Measurements from ENCODE around the gene CSRNP3. TPM values are rescaled to one million over a fixed set of nuclear protein-coding genes. Genes with fewer than 3 reads are reported as not detected.

CSRNP3 gene
- total RNA-seq (10 to 100 TPM in 3 of 9 donors, 1 to 10 TPM in 6; 3.8 to 20.1 (median 6.5) TPM), polyA plus RNA-seq (1 to 10 TPM; 1.3 to 4.6 (median 1.7) TPM)
- long read RNA-seq, donor 1, partial matches to known transcripts: 0 of 2 reads
- long read RNA-seq, donor 1, other reads (novel, unspliced or antisense): 0 of 2 reads
- long read RNA-seq, donor 2: 0 reads
- long read RNA-seq, donor 3, partial matches to known transcripts: 0 of 5 reads
- long read RNA-seq, donor 3, other reads (novel, unspliced or antisense): 0 of 5 reads
- long read RNA-seq, donor 4: 0 reads
- long read RNA-seq, donor 5, partial matches to known transcripts: 1 of 1 reads
- long read RNA-seq, donor 5, other reads (novel, unspliced or antisense): 0 of 1 reads
- long read RNA-seq, donor 6, partial matches to known transcripts: 1 of 3 reads
- long read RNA-seq, donor 6, other reads (novel, unspliced or antisense): 0 of 3 reads
- long read RNA-seq, donor 7: 0 reads
- long read RNA-seq, donor 8, partial matches to known transcripts: 0 of 3 reads
- long read RNA-seq, donor 8, other reads (novel, unspliced or antisense): 0 of 3 reads
- long read RNA-seq, donor 9: 0 reads
- long read RNA-seq, donor 10: 0 reads

GRCh38 chr2:165469417-165469816, at the start of gene CSRNP3:
Gene CSRNP3 (plus strand): TSS chr2:165469698. CDS start chr2:165595066, 125,368 bp downstream.
- H3K27me3 ChIP-seq: no peaks in the 10 kb centered on the region
- peak within 1 kb of the TSS in 1 of 5 donors; percentile 30 for H3K27ac ChIP-seq
- H3K36me3 ChIP-seq (replicated peaks in 1 of 2): no peaks in the 10 kb centered on the region
- peaks cover 0 to 12% of the 10 kb centered on the region in 2 donors for H3K4me1 ChIP-seq (replicated peaks in 1 of 2)
- intact Hi-C loops (cut with DNase I): no loop called here
- TF ChIP-seq CTCF (IDR thresholded peaks at IDR 0.05) (no peak), POLR2A (IDR thresholded peaks at IDR 0.05) (peak in 1 of 2 donors; percentile 68)
- peak within 1 kb of the TSS in 3 of 4 donors; percentile 28 to 52 (median 47) for H3K4me3 ChIP-seq
- WGBS, 4 donors: 7 to 11% (median 10%) methylated on average over 8 of the region's 8 CpGs
- no peaks in the 10 kb centered on the region for H3K9me3 ChIP-seq (replicated peaks in 1 of 3)
- DNase-seq: peak; percentile 75 to 90 (median 84)

GRCh38 chr2:165420231-165420630, 49.3 kb upstream of the CSRNP3 start:
- Histone ChIP-seq H3K36me3 (replicated peaks in 1 of 2) (no peaks in the 10 kb centered on the region), H3K4me3 (no peak overlapping the region), H3K27ac (no peak overlapping the region), H3K27me3 (no peaks in the 10 kb centered on the region), H3K4me1 (replicated peaks in 1 of 2) (no peaks in the 10 kb centered on the region), H3K9me3 (replicated peaks in 1 of 3) (no peaks in the 10 kb centered on the region)
- TF ChIP-seq POLR2A (IDR thresholded peaks at IDR 0.05): no peak
- TF ChIP-seq CTCF (IDR thresholded peaks at IDR 0.05): no peak
- DNase-seq: no peak
- intact Hi-C loops (cut with DNase I): no loop called here

- no peaks in the 10 kb centered on the region for H3K36me3 ChIP-seq (replicated peaks in 1 of 2)
- H3K9me3 ChIP-seq (replicated peaks in 1 of 3): no peaks in the 10 kb centered on the region
- no peaks in the 10 kb centered on the region for H3K27me3 ChIP-seq
- no peaks in the 10 kb centered on the region for H3K4me1 ChIP-seq (replicated peaks in 1 of 2)
- intact Hi-C loops (cut with DNase I): no loop called here
- TF ChIP-seq POLR2A (IDR thresholded peaks at IDR 0.05): no peak
- no peak for TF ChIP-seq CTCF (IDR thresholded peaks at IDR 0.05)
- no peak overlapping the region for H3K4me3 ChIP-seq
- no peak for DNase-seq
- WGBS, 4 donors: 80 to 92% (median 87%) methylated on average over 3 of the region's 3 CpGs
- no peak overlapping the region for H3K27ac ChIP-seq
These were observed 46.4 kb upstream of the CSRNP3 start for GRCh38 chr2:165423081-165423480.

GRCh38 chr2:165425556-165425955, 43.9 kb upstream of the CSRNP3 start:
- Histone ChIP-seq H3K4me3 (no peak overlapping the region), H3K4me1 (replicated peaks in 1 of 2) (no peaks in the 10 kb centered on the region), H3K36me3 (replicated peaks in 1 of 2) (no peaks in the 10 kb centered on the region), H3K27ac (no peak overlapping the region), H3K27me3 (no peaks in the 10 kb centered on the region), H3K9me3 (replicated peaks in 1 of 3) (no peaks in the 10 kb centered on the region)
- no peak for DNase-seq
- TF ChIP-seq CTCF (IDR thresholded peaks at IDR 0.05) (no peak), POLR2A (IDR thresholded peaks at IDR 0.05) (no peak)
- 62 to 81% (median 75%) methylated on average over 2 of the region's 2 CpGs for WGBS, 4 donors
- intact Hi-C loops (cut with DNase I): no loop called here
